ENCODE measurements around the gene LSS. TPM values are rescaled to one million over a fixed set of nuclear protein-coding genes. Genes with fewer than 3 reads are reported as not detected.

LSS gene
- total and polyA plus RNA-seq, 2 experiments from 2014 or later: 55.0 to 237 TPM

- Histone ChIP-seq H3K27me3 (ENCODE audit: insufficient read depth) (no peaks in the 10 kb centered on the region), H3F3A (replicated peaks; ENCODE audit: low read depth) (peaks cover 8% of the 10 kb centered on the region), H4K20me1 (replicated peaks; ENCODE audit: insufficient read depth) (peaks cover 7% of the 10 kb centered on the region), H3K4me3 (no peak overlapping the region), H3K79me2 (replicated peaks; ENCODE audit: insufficient read depth) (peaks cover 12% of the 10 kb centered on the region), H3K4me1 (ENCODE audit: insufficient read depth) (peaks cover 3% of the 10 kb centered on the region; the same call in 1 of the 2 replicates), H3K9me2 (ENCODE audit: insufficient read depth) (no peaks in the 10 kb centered on the region), H3K36me3 (ENCODE audit: insufficient read depth) (peaks cover 11% of the 10 kb centered on the region; the same call in 1 of the 2 replicates), H3K27ac (ENCODE audit: low read depth) (no peak overlapping the region), H2AFZ (no peak overlapping the region), H3K4me2 (no peak overlapping the region)
- Mint-ChIP-seq H3K36me3 (ENCODE audit: low read depth) (peaks cover 58% of the 10 kb centered on the region), H3K27me3 (ENCODE audit: insufficient read depth, low read depth, poor library complexity) (peaks cover 7% of the 10 kb centered on the region), H3K9me3 (no peaks in the 10 kb centered on the region), H3K4me3 (no peak overlapping the region), H3K4me1 (peaks cover 3% of the 10 kb centered on the region; the same call in 2 of the 3 replicates), H3K27ac (peak overlapping the region; percentile 67)
- no peak for ATAC-seq
- no peak for DNase-seq (ENCODE audit: low spot score)
- no peak for TF ChIP-seq ZNF331 (CRISPR knock-in tag; IDR thresholded peaks at IDR 0.05; ENCODE audit: low read depth)
- no peak for TF ChIP-seq NANOG (IDR thresholded peaks at IDR 0.05; ENCODE audit: borderline replicate concordance)
- TF ChIP-seq ETS1 (IDR thresholded peaks at IDR 0.05): no peak
- no peak for TF ChIP-seq CTCF (conservative IDR thresholded peaks at IDR 0.05; ENCODE audit: low read depth in 2 of 2)
- no peak for TF ChIP-seq CREB1 (CRISPR knock-in tag; IDR thresholded peaks at IDR 0.05; ENCODE audit: low read depth)
- no peak for TF ChIP-seq JUNB (IDR thresholded peaks at IDR 0.05; ENCODE audit: unreplicated experiment)
- no peak for TF ChIP-seq POLR2AphosphoS5 (IDR thresholded peaks at IDR 0.05; ENCODE audit: low read depth)
- no peak for TF ChIP-seq REST (IDR thresholded peaks at IDR 0.05; ENCODE audit: unreplicated experiment)
- no peak for TF ChIP-seq ZNF462 (CRISPR knock-in tag; IDR thresholded peaks at IDR 0.05)
- no peak for TF ChIP-seq EZH2 (IDR thresholded peaks at IDR 0.05; ENCODE audit: low read depth, unreplicated experiment)
- no peak for TF ChIP-seq EZH2phosphoT487 (IDR thresholded peaks at IDR 0.05; ENCODE audit: unreplicated experiment)
- TF ChIP-seq STAT1 (IDR thresholded peaks at IDR 0.05; ENCODE audit: unreplicated experiment): no peak
- TF ChIP-seq ZNF114 (CRISPR knock-in tag; IDR thresholded peaks at IDR 0.05): no peak
Observed at GRCh38 chr21:46193829-46194373, 34.7 kb downstream of the LSS start.
